GM12892 (cell line): ENCODE results near the gene SLC52A1.

Experiments used
- DNase-seq: peaks from one replicate; pipeline ENCODE4 v3.0.0; 2011; ENCODE audit not compliant: insufficient read length
- FAIRE-seq: peaks from 2 replicates; lab custom pipeline; 2011; peaks lifted over from hg19 to GRCh38; lab: Jason Lieb, UNC
- POLR2A ChIP-seq: IDR thresholded peaks from 2 replicates; pipeline ENCODE4 v1.6.1; 2011; ENCODE audit warnings: low read depth, low read length, control low read depth
- POLR2AphosphoS5 ChIP-seq: IDR thresholded peaks from 2 replicates; pipeline ENCODE4 v1.6.1; 2011; ENCODE audit warnings: low read depth, low read length, control low read depth
- TAF1 ChIP-seq: IDR thresholded peaks from 2 replicates; pipeline ENCODE4 v1.6.1; 2011; ENCODE audit warnings: low read depth, mild to moderate bottlenecking, control low read depth, low read length, borderline replicate concordance

Gene SLC52A1

DNA sequence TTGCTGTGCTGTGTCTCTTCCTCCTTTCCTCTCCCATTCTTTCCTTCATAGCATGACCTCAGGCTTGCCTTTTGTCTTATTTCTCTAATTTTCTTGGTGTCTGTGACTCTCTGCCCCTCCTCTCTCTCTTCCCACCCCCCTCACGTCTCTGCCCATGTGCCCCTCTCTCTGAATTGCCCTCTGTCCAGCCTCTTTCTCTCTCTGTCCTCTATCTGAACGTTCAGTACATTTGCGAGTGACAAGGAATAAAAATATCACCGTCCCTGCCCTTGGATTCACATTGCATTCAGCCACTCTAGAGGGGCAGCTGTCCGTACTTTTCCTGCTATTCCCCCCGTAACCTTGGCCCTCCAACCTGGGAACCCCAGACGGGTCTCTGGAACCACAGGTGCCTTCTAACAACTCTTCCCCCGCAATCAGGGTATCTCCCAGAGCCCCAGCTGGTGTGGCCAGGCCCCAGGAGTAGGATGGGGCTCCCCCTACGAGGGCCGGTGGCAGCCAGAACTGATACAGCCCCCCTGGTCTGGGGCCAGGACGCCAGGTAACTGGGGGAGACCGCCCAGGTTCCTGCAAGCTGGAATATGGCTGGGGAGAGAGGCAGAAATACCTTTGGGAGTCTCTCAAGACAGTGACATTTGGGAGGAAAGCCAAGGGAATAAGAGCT is 35.7 kb downstream of the SLC52A1 start:
- FAIRE-seq = no peak
- TF ChIP-seq POLR2AphosphoS5 (no peak), POLR2A (no peak), TAF1 (no peak)
- no peak for DNase-seq

DNA sequence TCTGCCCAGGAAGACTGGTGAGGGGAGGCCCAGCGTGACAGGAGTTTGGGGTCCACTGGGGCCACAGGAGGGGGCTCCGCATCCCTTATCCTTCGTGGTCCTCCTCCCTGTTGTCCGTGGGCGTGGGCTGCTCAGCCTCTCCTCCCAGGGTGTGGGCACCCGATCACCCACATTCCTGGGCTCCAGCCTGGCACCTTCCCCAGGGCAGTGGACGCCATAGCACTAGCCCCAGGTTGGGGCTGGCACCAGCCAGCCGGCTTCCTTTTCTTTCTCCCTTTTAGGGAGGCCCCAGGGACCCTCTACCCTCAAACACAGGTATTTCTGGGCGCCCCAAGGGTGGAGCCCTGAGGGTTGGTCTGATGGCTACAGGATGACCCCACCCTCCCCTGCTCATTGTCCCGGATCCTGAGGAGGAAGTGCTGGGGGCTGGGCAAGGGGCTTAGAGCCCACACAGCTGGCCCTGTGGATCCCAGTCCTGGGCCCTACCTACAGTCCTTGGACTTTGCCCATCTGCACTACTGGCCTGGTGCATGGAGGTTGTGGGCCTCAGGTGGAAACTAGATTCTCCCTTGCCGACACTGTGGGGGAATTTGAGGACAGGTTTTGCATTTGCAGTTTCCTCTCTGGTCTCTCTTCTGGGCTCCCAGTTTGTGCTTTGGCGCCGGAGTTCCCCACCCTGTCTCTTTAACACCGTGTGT is 36.3 kb downstream of the SLC52A1 start:
- TF ChIP-seq POLR2A (no peak), POLR2AphosphoS5 (no peak), TAF1 (no peak)
- DNase-seq = no peak
- peak; percentile 82 for FAIRE-seq

DNA sequence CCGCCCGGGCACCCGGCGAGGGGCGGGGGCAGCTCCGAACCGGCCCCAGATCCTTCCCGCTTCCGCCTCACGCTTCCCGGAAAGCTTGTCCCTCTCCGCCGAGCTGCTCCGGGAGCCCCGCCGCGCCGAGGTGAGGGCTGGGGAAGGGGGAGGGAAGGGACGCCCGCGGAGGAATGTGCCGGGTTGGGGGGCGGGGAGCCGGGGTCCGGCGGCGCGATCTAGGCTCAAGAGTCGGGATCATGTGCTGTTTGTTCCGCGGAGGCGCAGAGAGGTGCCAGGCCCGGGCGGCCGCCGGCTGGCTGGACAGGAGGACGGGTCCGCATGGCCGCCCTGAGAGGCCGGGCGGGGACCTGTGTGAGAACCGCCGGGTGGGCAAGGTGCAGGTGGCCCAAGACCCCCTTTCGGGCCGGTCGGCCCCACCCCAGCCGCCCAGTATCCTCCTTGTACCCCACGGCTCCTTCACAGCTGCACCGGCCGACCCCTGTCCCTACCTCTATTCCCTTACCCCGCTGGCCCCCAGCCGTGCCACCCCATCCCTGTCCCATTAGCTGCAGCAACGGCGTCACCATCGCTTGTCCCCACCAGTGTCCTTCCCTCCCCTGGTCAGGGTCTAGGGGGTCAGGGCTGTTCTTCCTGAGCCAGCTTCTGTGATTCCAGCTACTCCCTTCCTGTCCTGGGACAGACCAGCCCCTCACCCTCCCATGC is 37.0 kb downstream of the SLC52A1 start:
- no peak for TF ChIP-seq POLR2A
- no peak for TF ChIP-seq POLR2AphosphoS5
- TF ChIP-seq TAF1 = no peak
- DNase-seq (no peak), FAIRE-seq (no peak)

DNA sequence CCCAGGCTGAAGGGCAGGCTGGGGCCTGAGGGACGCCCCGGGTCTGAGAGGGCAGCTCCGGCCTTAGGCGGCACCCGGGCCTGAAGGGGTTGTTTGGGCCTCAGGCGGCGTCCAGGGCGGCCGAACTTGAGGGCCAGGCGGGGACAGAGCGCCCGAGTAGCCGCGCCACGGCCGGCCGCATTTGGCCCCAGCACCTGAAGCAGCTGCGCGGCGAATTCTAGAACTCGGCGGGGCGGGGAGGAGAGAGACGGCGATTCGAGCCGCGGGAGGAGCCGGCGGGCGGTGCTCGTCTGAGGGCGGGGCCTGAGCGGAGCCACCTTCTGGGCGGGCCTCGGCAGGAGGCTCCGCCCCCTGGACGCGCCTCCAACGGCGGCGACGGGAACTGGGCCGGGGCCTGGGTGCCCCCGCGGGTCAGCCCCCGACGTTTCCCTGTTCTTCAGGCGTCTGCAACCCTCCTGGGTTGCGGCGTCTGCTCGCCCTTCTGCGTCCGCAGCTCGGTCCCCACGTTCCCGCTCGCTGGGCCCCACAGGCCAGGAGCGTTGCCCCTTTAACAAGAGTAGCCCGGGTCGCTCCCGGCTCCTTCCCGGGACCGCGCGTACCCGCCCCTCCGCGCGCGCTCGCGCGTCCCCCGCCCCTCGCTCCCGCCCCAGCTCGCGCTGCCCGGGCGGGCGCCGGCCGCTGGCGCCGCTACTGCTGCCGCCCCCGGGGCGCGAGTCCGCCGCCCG is 37.8 kb downstream of the SLC52A1 start, which contains the start of the genes INCA1 and KIF1C:
Gene INCA1, minus strand, starts transcription at position 221 of the 725 bp plus-strand sequence. CDS start 3,085 bp downstream, outside the sequence.
Gene KIF1C, plus strand, starts transcription at position 649 of the 725 bp plus-strand sequence. CDS start 2,297 bp downstream, outside the sequence.
- TF ChIP-seq POLR2AphosphoS5 = no peak
- TF ChIP-seq POLR2A = peak; percentile 36; the same call in 1 of the 2 replicates
- peak; percentile 98 for DNase-seq
- FAIRE-seq = peak; percentile 99

DNA sequence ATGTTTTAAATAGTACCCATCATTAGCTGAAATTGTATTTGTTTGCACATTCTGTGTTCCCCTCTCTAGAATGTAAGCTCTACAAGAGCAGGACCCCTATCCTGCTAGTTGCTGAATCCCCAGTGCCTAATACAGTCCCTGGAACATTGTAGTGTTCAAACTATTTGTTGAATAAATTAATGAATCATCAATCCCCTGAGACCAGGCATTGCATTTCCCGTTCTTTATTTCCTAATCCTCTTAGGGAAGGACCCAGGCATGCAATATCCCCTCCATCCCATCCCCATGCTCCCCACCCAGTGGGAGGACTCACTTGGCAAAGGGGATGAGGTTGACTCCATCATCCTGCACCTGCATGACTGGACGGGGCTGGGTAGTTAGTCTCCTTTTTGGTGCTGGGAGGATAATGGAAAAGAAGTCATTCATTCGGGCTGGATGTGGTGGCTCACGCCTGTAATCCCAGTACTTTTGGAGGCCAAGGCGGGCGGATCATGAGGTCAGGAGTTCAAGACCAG is 41.1 kb downstream of the SLC52A1 start:
- no peak for DNase-seq
- TF ChIP-seq POLR2A (no peak), POLR2AphosphoS5 (no peak)
- FAIRE-seq = no peak

DNA sequence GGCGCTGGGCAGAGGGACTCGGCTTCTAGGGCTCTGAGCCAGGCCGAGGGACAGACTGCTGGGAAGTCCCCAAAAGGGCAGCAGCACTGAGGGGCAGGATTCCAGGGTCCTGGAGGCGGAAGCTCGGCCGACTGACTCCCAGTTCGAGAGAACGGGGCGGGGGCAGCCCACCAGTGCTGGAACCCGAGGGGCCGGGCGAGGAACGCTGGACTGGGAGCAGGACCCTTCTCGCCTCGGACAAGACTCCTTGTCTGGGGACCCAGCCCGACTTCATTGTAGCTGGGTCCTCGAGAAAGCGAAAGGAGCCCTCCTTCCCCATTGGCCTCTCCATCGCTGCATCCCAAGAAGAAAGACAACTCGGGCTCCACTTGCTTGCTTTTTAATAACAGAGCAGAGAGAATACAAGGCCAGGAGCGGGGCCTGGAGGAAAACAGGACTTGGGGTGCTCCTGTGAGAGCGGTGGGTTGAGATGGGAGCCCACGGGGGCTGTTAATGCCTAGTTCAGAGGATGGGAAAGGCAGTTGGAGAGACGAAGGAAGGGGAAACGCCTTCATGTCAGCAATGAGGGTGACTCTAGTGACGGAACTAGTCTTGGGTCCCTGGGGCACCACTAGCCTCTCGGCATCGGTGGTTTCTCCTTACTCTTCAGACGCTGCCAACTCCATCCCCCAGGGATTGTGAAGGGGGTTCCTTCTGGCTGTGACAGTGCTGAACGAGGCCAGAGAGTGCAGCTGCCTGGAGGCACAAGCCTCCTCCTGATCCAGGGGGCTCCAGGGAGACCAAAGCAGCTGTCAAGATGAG is 47.3 kb downstream of the SLC52A1 start:
- FAIRE-seq (peak; percentile 77), DNase-seq (no peak)
- TF ChIP-seq TAF1 (no peak), POLR2AphosphoS5 (no peak), POLR2A (no peak)

DNA sequence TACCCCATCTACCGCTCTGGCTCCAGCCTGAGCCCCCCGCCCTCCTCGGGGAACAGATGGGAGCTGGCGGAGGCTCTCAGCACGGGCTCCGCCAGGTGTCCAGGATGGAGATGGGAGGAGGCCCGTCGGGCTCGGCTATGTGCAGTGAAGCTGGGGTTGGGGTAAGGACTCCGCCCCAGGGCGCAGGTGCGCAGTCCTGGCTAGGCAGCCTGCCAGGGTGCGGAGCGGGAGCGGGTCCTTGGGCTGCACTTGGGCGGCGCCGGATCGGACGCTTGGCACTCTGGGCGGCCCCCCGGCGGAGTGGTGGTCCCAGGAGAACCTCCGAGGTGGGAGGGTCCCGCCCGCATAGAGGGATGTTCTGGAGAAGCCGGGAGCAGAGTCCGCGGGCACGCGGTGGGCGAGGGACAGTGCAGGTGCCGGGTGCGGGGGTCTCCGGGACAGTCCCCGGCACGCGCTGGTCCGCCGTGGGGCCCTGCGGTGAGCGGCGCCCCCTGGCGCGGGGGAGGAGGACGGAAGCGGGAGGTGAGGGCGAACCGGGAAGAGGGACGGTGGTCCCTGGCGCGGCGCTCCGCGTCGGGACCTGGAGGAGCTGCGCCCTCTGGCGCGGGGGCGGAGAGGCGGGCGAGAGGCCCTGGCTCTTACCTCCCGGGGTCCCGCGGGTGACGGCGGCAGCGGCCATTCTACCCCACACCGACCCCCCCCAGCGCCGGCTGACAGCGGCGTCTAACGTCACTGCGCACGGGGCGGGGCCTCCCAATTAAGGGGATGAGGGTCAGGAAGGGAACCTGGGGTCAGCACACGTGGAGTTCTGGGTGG is 48.1 kb downstream of the SLC52A1 start, which contains the start of gene CAMTA2:
Gene CAMTA2, minus strand, starts transcription at position 725 of the 816 bp plus-strand sequence. CDS start 1,453 bp downstream, outside the sequence.
- FAIRE-seq (peak; percentile 95), DNase-seq (peak; percentile 86)
- TF ChIP-seq TAF1 = no peak
- TF ChIP-seq POLR2A = peak; percentile 52; the same call in 1 of the 2 replicates
- TF ChIP-seq POLR2AphosphoS5 = 0 out of 2 replicates have a peak, but pooled peaks have one; percentile 31

DNA sequence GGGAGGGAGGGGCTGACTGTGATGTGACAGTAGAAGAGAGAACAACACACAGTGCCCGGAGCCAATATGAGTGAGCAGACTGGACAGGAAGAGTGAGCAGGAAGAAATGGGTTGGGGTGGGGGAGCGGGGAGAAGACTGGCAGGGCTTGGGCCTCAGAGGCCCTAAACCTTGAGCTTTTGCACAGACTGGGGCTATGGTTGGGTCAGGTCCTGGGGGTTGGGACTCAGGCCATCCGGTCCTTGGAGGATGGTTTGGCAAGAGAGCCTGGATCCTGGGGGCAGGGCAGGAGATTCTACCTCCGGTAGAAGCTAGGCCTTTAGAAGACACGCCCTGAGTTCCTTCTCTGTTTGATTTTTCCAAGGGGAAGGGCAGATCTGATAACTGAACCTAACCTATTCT is 48.8 kb downstream of the SLC52A1 start:
- FAIRE-seq = no peak
- DNase-seq = no peak
- TF ChIP-seq POLR2AphosphoS5 = no peak
- TF ChIP-seq TAF1 = no peak
- no peak for TF ChIP-seq POLR2A
